ENCODE data around the gene BICD1. TPM values are rescaled to one million over a fixed set of nuclear protein-coding genes. Genes with fewer than 3 reads are reported as not detected.
"Not testable (repeated sequence)": the region's sequence is repeated elsewhere in the genome, so short reads cannot be mapped to it uniquely, and the experiment has no call there.

BICD1 gene
- polyA plus RNA-seq, 1 experiment = 20.1 TPM

GRCh38 chr12:32273063-32273522 is 166.4 kb downstream of the BICD1 start:
- H3K9me3 ChIP-seq (ENCODE audit: control insufficient read depth, insufficient read depth, low read length) = no peaks in the 10 kb centered on the region
- DNase-seq (ENCODE audit: low read depth, low spot score) = no peak
- ChIA-PET CTCF (no interaction called here), POLR2A (no interaction called here)
- H3K27ac ChIP-seq (ENCODE audit: low read depth, low read length) = no peak overlapping the region
- TF ChIP-seq CTCF (IDR thresholded peaks at IDR 0.05; ENCODE audit: low read depth, low read length) = no peak
- no peaks in the 10 kb centered on the region for H3K27me3 ChIP-seq (ENCODE audit: control insufficient read depth, insufficient read depth, low read length)
- no peak overlapping the region for H3K4me3 ChIP-seq (ENCODE audit: low read depth, low read length)

- Histone ChIP-seq H3K27ac (ENCODE audit: low read depth, low read length) (no peak overlapping the region), H3K9me3 (ENCODE audit: control insufficient read depth, insufficient read depth, low read length) (no peaks in the 10 kb centered on the region), H3K27me3 (ENCODE audit: control insufficient read depth, insufficient read depth, low read length) (no peaks in the 10 kb centered on the region), H3K4me3 (ENCODE audit: low read depth, low read length) (no peak overlapping the region)
- no peak for DNase-seq (ENCODE audit: low read depth, low spot score)
- ChIA-PET CTCF (no interaction called here), POLR2A (no interaction called here)
- no peak for TF ChIP-seq CTCF (IDR thresholded peaks at IDR 0.05; ENCODE audit: low read depth, low read length)
Observed at GRCh38 chr12:32273712-32274111, 167.1 kb downstream of the BICD1 start.

- no peak for DNase-seq (ENCODE audit: low read depth, low spot score)
- POLR2A ChIA-PET = no interaction called here
- Histone ChIP-seq H3K27me3 (ENCODE audit: control insufficient read depth, insufficient read depth, low read length) (no peaks in the 10 kb centered on the region), H3K4me3 (ENCODE audit: low read depth, low read length) (no peak overlapping the region), H3K27ac (ENCODE audit: low read depth, low read length) (no peak overlapping the region), H3K9me3 (ENCODE audit: control insufficient read depth, insufficient read depth, low read length) (no peaks in the 10 kb centered on the region)
- CTCF ChIA-PET = no interaction called here
- TF ChIP-seq CTCF (IDR thresholded peaks at IDR 0.05; ENCODE audit: low read depth, low read length) = no peak
Observed at GRCh38 chr12:32274665-32275064, 168.0 kb downstream of the BICD1 start.

GRCh38 chr12:32275520-32275919 is 168.9 kb downstream of the BICD1 start:
- DNase-seq (ENCODE audit: low read depth, low spot score); H3K27ac ChIP-seq (ENCODE audit: low read depth, low read length); H3K4me3 ChIP-seq (ENCODE audit: low read depth, low read length); H3K27me3 ChIP-seq (ENCODE audit: control insufficient read depth, insufficient read depth, low read length); H3K9me3 ChIP-seq (ENCODE audit: control insufficient read depth, insufficient read depth, low read length): not testable (repeated sequence)
- CTCF ChIA-PET = interaction anchor here (0.6 to 0.7 kb wide), 2 partner anchors 15 to 316 kb away, joined by 3 read pairs; partner anchors contain the start of gene RESF1
- POLR2A ChIA-PET = interaction anchor here (0.6 kb wide), 1 partner anchor 622 kb away, joined by 14 read pairs; no protein-coding TSS in a partner anchor

GRCh38 chr12:32277774-32278173 is 171.1 kb downstream of the BICD1 start:
- no peak for TF ChIP-seq CTCF (IDR thresholded peaks at IDR 0.05; ENCODE audit: low read depth, low read length)
- no peak for DNase-seq (ENCODE audit: low read depth, low spot score)
- Histone ChIP-seq H3K27ac (ENCODE audit: low read depth, low read length) (no peak overlapping the region), H3K9me3 (ENCODE audit: control insufficient read depth, insufficient read depth, low read length) (no peaks in the 10 kb centered on the region), H3K27me3 (ENCODE audit: control insufficient read depth, insufficient read depth, low read length) (no peaks in the 10 kb centered on the region), H3K4me3 (ENCODE audit: low read depth, low read length) (no peak overlapping the region)
- CTCF ChIA-PET = interaction anchor here (1.1 kb wide), 1 partner anchor 624 kb away, joined by 4 read pairs; no protein-coding TSS in a partner anchor
- POLR2A ChIA-PET = no interaction called here

GRCh38 chr12:32281098-32281497 is 174.5 kb downstream of the BICD1 start:
- no peak overlapping the region for H3K27ac ChIP-seq (ENCODE audit: low read depth, low read length)
- no peaks in the 10 kb centered on the region for H3K27me3 ChIP-seq (ENCODE audit: control insufficient read depth, insufficient read depth, low read length)
- TF ChIP-seq CTCF (IDR thresholded peaks at IDR 0.05; ENCODE audit: low read depth, low read length) = no peak
- H3K4me3 ChIP-seq (ENCODE audit: low read depth, low read length) = no peak overlapping the region
- no peak for DNase-seq (ENCODE audit: low read depth, low spot score)
- CTCF ChIA-PET = interaction anchor here (1.2 kb wide), 1 partner anchor 31 kb away, joined by 3 read pairs; no protein-coding TSS in a partner anchor
- POLR2A ChIA-PET = no interaction called here
- H3K9me3 ChIP-seq (ENCODE audit: control insufficient read depth, insufficient read depth, low read length) = no peaks in the 10 kb centered on the region
